Large intestine (tissue), 12 donors: ENCODE measurements around the gene DEXI. TPM values are rescaled to one million over a fixed set of nuclear protein-coding genes. Genes with fewer than 3 reads are reported as not detected.

Source experiments
- DNase-seq, 2 donors: peaks; one replicate each; pipeline versions ENCODE4 v3.0.0 to v3.0.0-alpha.2; 2013
- H3K27ac ChIP-seq: one replicate; pipeline ENCODE4 v1.5.1; 2013; ENCODE audit warnings: low read length
- H3K27me3 ChIP-seq: 2 replicates; pipeline ENCODE4 v1.6.1; 2013; ENCODE audit warnings: low read length; ENCODE audit not compliant: control insufficient read depth, insufficient read depth
- H3K36me3 ChIP-seq: 2 replicates; pipeline ENCODE4 v1.6.1; 2013; ENCODE audit warnings: low read length; ENCODE audit not compliant: control insufficient read depth, insufficient read depth
- H3K4me1 ChIP-seq: one replicate; pipeline ENCODE4 v1.6.1; 2013; ENCODE audit warnings: low read length; ENCODE audit not compliant: control insufficient read depth, insufficient read depth
- H3K4me3 ChIP-seq: one replicate; pipeline ENCODE4 v1.5.1; 2013; ENCODE audit warnings: low read length
- H3K9me3 ChIP-seq: one replicate; pipeline ENCODE4 v1.6.1; 2013; ENCODE audit warnings: mild to moderate bottlenecking, low read depth, low read length, moderate library complexity; ENCODE audit not compliant: control insufficient read depth
- WGBS: methylation state at CpG from one replicate; pipeline ENCODE4 v1.1.5; 2013; ENCODE audit warnings: low lambda C conversion rate; ENCODE audit not compliant: insufficient coverage; 5-methylcytosine and 5-hydroxymethylcytosine counted together
- long read RNA-seq, 11 donors: transcript quantifications; one replicate each; lab custom pipeline, GENCODE V29; 2026
- polyA plus RNA-seq: library from polyadenylated mRNA; unstranded; fragments of 120-200 nt; gene quantifications from one replicate; pipeline ENCODE4 v1.2.1, GENCODE V29; 2013

The DEXI gene
- 31.8 TPM for polyA plus RNA-seq
- long read RNA-seq, donor 1, full-length matches to known transcripts = 17 of 17 reads
- long read RNA-seq, donor 1, partial matches to known transcripts = 0 of 17 reads
- long read RNA-seq, donor 1, other reads (novel, unspliced or antisense) = 0 of 17 reads
- long read RNA-seq, donor 2, full-length matches to known transcripts = 46 of 46 reads
- long read RNA-seq, donor 2, partial matches to known transcripts = 0 of 46 reads
- long read RNA-seq, donor 2, other reads (novel, unspliced or antisense) = 0 of 46 reads
- long read RNA-seq, donor 3 = 0 reads
- long read RNA-seq, donor 4, full-length matches to known transcripts = 6 of 6 reads
- long read RNA-seq, donor 4, partial matches to known transcripts = 0 of 6 reads
- long read RNA-seq, donor 4, other reads (novel, unspliced or antisense) = 0 of 6 reads
- long read RNA-seq, donor 5, full-length matches to known transcripts = 9 of 9 reads
- long read RNA-seq, donor 5, partial matches to known transcripts = 0 of 9 reads
- long read RNA-seq, donor 5, other reads (novel, unspliced or antisense) = 0 of 9 reads
- long read RNA-seq, donor 6, full-length matches to known transcripts = 24 of 24 reads
- long read RNA-seq, donor 6, partial matches to known transcripts = 0 of 24 reads
- long read RNA-seq, donor 6, other reads (novel, unspliced or antisense) = 0 of 24 reads
- long read RNA-seq, donor 7, full-length matches to known transcripts = 10 of 10 reads
- long read RNA-seq, donor 7, partial matches to known transcripts = 0 of 10 reads
- long read RNA-seq, donor 7, other reads (novel, unspliced or antisense) = 0 of 10 reads
- long read RNA-seq, donor 8, full-length matches to known transcripts = 33 of 33 reads
- long read RNA-seq, donor 8, partial matches to known transcripts = 0 of 33 reads
- long read RNA-seq, donor 8, other reads (novel, unspliced or antisense) = 0 of 33 reads
- long read RNA-seq, donor 9, full-length matches to known transcripts = 16 of 16 reads
- long read RNA-seq, donor 9, partial matches to known transcripts = 0 of 16 reads
- long read RNA-seq, donor 9, other reads (novel, unspliced or antisense) = 0 of 16 reads
- long read RNA-seq, donor 10, full-length matches to known transcripts = 20 of 20 reads
- long read RNA-seq, donor 10, partial matches to known transcripts = 0 of 20 reads
- long read RNA-seq, donor 10, other reads (novel, unspliced or antisense) = 0 of 20 reads
- long read RNA-seq, donor 11, transcript DEXI-201 (2 exons, 1,561 nt) = major isoform, 13 of 14 reads
- long read RNA-seq, donor 11, partial matches to known transcripts = 0 of 14 reads
- long read RNA-seq, donor 11, other reads (novel, unspliced or antisense) = 0 of 14 reads

DNA sequence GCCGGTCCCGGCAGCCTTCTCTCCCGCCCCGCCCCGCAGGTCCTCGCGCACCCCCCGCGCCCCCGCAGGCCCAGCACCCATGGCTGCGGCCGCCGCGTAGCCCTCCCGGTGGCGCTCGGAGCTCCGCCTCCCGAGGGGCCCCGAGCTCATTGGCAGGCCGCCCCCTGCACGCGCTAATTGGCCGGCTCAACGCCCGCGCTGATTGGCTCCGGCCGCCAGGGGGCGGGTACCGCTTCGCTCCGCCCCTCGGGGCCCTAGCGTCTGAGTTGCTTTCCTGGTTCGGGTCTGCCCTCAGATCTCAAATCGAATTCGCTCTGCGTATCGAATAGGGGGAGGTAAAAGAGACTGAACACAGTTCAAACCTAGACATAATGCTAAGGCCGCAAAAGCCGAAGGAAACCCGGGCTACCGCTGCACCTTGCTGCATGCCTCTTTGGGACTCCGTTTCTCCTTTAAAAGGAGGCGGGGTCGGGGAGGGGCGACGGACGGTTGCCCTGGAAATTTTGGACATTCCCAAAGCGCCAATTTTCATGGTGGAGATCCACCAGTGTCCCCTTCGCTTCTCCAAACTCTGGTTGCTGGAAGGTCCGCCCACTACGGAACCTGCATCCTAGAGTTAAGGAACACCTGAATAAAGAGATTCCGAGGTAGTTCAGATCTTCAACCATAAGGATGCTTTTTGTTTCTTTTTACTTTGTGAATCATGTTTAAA lies at the start of gene DEXI:
TSS of gene DEXI (minus strand) at position 117 of the 712 bp plus-strand sequence. CDS start 463 bp downstream, outside the sequence.
- no CpG with 5 or more reads among the region's 55 CpGs for WGBS
- Histone ChIP-seq H3K27ac (peak within 1 kb of the TSS; percentile 42), H3K27me3 (no peaks in the 10 kb centered on the region), H3K4me3 (peak within 1 kb of the TSS; percentile 68), H3K4me1 (peaks cover 43% of the 10 kb centered on the region), H3K36me3 (peaks cover 6% of the 10 kb centered on the region), H3K9me3 (no peaks in the 10 kb centered on the region)
- DNase-seq = peak; percentile 91 to 93

DNA sequence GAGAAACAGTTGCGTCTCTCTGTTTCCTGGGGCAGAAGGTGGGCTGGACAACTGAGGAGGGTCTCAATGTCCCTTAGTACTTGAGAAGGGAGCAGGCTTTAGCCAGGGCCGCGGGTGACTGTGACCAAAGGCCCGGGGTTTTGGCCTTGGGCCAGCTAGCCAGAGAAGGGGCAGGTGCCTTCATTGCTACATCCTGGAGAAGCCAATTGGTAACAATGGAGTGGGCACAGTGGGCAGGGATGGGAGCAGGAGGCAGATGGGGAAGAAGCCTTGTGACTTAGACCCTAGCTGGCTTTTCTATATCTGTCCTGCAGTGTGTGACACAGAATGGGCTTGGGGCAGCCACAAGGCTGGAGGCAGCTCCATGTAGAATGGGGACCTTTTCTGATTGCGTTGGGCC lies 48.1 kb upstream of the DEXI start:
- H3K4me1 ChIP-seq = no peaks in the 10 kb centered on the region
- H3K4me3 ChIP-seq = no peak overlapping the region
- H3K27ac ChIP-seq = no peak overlapping the region
- H3K9me3 ChIP-seq = no peaks in the 10 kb centered on the region
- WGBS = no CpG with 5 or more reads among the region's 5 CpGs
- peaks cover 30% of the 10 kb centered on the region for H3K36me3 ChIP-seq
- no peaks in the 10 kb centered on the region for H3K27me3 ChIP-seq
- DNase-seq = no peak

DNA sequence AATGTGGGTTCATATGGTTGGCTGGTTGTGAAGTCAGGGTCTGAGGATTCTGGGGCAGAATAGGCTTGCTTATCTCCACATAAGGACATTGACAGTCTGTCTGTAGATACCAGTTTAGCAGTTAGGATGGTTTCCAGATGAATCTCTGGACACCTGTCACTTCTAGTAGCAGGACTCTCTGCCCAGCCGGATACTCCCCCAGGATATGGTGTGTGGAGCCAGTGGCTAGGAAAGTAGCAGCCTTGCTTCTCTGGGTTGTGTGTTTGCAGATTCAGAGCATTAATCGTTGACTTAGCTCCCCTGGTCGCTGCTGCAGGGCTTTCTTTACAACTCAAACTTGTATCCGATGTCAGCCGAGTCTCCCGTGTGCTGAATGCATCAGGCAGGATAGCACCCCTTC lies 47.3 kb upstream of the DEXI start:
- no peak overlapping the region for H3K27ac ChIP-seq
- H3K27me3 ChIP-seq = no peaks in the 10 kb centered on the region
- H3K4me3 ChIP-seq = no peak overlapping the region
- H3K4me1 ChIP-seq = no peaks in the 10 kb centered on the region
- no CpG with 5 or more reads among the region's 6 CpGs for WGBS
- peaks cover 30% of the 10 kb centered on the region for H3K36me3 ChIP-seq
- no peaks in the 10 kb centered on the region for H3K9me3 ChIP-seq
- no peak for DNase-seq

DNA sequence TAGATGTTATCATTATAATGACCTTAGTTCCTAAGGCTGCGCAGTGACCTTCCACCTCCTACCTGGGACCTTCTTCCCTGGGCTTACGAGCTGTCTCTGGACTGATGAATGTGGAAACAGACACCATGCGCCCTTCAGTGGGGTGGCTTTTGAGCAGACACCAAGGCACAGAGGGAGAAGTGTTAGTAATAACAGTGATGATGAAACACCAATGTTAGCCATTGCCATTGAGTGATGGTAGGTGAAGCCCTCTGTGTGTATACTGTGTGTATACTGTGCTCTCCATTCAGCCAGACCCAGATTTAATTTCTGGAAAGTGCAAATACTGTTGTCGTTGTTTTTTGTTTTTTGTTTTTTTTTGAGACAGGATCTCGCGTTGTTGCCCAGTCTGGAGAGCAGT lies 46.6 kb upstream of the DEXI start:
- H3K27ac ChIP-seq = no peak overlapping the region
- 93% methylated on average over 2 of the region's 6 CpGs for WGBS
- no peaks in the 10 kb centered on the region for H3K4me1 ChIP-seq
- H3K4me3 ChIP-seq = no peak overlapping the region
- H3K9me3 ChIP-seq = no peaks in the 10 kb centered on the region
- peaks cover 28% of the 10 kb centered on the region for H3K36me3 ChIP-seq
- DNase-seq = no peak
- H3K27me3 ChIP-seq = no peaks in the 10 kb centered on the region

DNA sequence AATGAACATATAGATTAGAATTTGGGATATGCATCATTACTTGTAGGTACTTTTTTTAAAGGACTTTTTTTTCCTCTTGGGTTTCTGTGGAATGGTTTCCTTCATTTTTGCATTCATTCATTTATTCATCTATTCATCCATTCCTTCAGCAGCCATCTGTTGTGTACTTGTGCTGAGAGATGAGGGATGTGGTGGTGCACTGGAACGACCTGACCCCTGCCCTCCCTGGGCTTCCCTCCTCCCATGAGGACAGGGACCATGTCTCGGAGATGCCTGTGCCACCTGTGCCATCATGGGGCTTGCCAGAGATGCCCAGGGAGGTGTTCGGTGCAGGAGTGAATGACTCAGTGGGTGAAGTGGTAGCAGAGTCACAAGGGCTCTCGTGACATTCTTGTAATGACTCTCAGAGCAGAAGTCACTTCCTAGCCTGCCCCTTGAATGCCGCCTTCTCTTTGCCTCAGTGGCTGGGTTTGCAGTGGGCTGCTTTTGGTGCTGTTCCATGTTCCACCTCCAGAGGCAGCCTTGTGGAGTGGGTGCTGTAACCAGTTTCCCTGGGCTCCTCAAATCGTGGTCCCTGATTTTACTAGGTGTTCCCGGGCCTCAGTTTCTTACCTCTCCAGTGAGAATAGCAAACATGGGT lies 46.0 kb upstream of the DEXI start:
- peaks cover 22% of the 10 kb centered on the region for H3K36me3 ChIP-seq
- no CpG with 5 or more reads among the region's 7 CpGs for WGBS
- no peaks in the 10 kb centered on the region for H3K9me3 ChIP-seq
- no peak for DNase-seq
- no peak overlapping the region for H3K4me3 ChIP-seq
- H3K27me3 ChIP-seq = no peaks in the 10 kb centered on the region
- no peaks in the 10 kb centered on the region for H3K4me1 ChIP-seq
- no peak overlapping the region for H3K27ac ChIP-seq

DNA sequence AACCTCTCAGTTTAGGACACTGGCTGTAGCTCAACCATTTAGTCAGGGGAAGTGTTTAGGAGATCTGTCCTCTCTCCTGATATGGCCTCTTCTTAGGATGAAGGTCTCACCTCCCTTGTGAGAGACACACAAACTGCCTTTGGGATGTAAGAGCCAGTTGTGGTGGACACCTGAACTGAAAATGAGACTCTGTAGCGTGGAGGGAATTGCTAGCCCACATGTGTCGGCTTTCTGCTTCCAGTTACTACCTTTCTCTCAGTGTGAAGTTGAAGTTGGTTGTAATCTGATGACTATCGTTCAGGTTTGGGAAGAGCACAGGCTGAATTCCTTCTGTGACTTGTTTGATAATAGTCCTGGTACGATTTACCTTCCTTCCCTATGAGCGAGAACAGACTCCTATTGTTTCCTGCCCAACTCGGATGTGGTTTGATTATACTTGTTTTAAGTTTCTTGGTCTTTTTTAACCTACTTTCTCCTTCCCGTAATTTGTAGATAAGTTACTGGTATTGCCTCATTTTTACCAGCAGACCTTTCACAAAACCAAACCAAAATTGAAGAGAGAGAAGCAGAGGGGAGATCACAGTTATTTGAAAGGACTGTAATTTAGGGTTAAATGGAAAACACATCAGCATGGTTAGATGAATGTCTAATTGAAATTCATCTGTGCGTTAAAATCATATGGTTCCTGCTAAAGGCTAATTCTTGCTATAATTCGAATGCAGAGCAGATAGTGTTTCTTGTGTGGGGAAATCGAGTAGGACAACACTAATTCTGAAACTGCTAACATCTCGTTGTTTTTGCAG lies 45.3 kb upstream of the DEXI start:
- no peaks in the 10 kb centered on the region for H3K27me3 ChIP-seq
- no peaks in the 10 kb centered on the region for H3K9me3 ChIP-seq
- H3K27ac ChIP-seq = no peak overlapping the region
- H3K4me1 ChIP-seq = no peaks in the 10 kb centered on the region
- WGBS = 93% methylated on average over 6 of the region's 11 CpGs
- H3K4me3 ChIP-seq = no peak overlapping the region
- H3K36me3 ChIP-seq = peaks cover 22% of the 10 kb centered on the region
- no peak for DNase-seq

DNA sequence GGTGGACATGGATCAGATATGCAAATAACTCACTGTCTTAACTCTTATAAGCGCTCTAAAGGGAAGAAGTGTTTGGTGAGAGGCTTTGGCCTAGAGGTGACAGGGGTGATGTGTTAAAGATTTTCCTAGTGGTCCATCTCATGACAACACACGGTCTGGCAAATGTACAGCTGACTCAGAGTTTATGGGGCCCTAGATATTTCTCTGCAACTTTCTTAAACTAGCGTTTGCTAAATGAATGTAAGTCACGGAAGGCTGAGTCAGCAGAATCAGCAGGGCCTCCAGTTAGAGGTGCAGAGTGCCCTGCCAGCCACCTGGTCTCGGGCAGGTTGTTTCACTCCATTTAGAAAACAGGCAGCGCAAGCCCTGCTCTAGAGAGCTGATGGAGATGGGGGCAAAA lies 42.2 kb upstream of the DEXI start:
- 100% methylated on average over 1 of the region's 6 CpGs for WGBS
- H3K36me3 ChIP-seq = peaks cover 18% of the 10 kb centered on the region
- H3K4me1 ChIP-seq = no peaks in the 10 kb centered on the region
- H3K27me3 ChIP-seq = no peaks in the 10 kb centered on the region
- no peak for DNase-seq
- no peaks in the 10 kb centered on the region for H3K9me3 ChIP-seq
- no peak overlapping the region for H3K4me3 ChIP-seq
- no peak overlapping the region for H3K27ac ChIP-seq

DNA sequence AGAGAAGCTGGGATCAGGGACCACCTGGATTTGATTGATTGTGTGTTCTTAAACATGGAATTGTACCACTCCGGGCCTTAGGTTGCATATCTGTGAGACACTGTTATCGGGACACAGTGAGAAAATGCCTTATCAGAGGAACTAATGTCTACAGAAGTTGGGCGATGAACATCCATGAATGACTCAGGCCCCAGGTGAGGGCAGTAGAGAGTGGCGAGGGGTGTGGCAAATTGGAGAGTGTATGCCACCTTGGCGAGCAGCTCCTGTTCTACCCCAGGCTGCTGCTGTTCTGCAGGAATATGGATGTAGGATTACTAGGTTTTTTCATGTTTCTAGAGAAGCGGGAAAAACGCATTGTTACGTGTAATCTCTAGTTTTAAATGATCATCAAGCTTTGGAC lies 40.9 kb upstream of the DEXI start:
- H3K4me1 ChIP-seq = no peaks in the 10 kb centered on the region
- WGBS = 100% methylated on average over 3 of the region's 8 CpGs
- H3K4me3 ChIP-seq = no peak overlapping the region
- peaks cover 18% of the 10 kb centered on the region for H3K36me3 ChIP-seq
- H3K27me3 ChIP-seq = no peaks in the 10 kb centered on the region
- no peaks in the 10 kb centered on the region for H3K9me3 ChIP-seq
- no peak for DNase-seq
- H3K27ac ChIP-seq = no peak overlapping the region
